Activated naive CD8-positive, alpha-beta T cell (primary cell): ENCODE data around the gene GRIA2.

Source experiments
- H3K27ac Mint-ChIP-seq: one replicate; pipeline ENCODE4 v1.8.0; 2021; ENCODE audit warnings: mixed read lengths
- H3K27me3 Mint-ChIP-seq: one replicate; pipeline ENCODE4 v1.8.0; 2021; ENCODE audit warnings: mixed read lengths
- H3K36me3 Mint-ChIP-seq: one replicate; pipeline ENCODE4 v1.8.0; 2021; ENCODE audit warnings: mixed read lengths
- H3K4me1 Mint-ChIP-seq: one replicate; pipeline ENCODE4 v1.8.0; 2021; ENCODE audit warnings: low read depth, mixed read lengths
- H3K4me3 Mint-ChIP-seq: one replicate; pipeline ENCODE4 v1.8.0; 2021; ENCODE audit warnings: mild to moderate bottlenecking, mixed read lengths
- H3K9me3 Mint-ChIP-seq: one replicate; pipeline ENCODE4 v1.8.0; 2021; ENCODE audit warnings: low read depth, mixed read lengths

The GRIA2 gene

DNA sequence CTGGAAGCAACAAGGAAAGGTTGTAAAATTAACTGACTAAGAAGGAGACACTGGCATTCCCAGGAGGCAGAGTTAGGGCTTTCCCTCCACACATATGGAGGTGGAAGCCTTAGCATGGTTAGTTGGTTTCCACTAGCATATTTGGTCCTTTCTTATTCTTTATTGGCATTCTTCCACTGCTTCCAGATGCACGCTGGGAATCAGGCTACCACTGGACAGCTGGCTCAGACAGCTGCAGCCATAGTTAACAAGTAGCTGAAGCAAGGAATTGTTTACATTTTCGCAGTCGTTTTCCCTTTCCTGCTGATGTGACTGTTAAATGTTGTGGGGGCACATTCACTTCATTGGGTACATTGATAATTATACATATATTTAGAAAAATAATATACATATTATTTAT lies 169.2 kb downstream of the GRIA2 start:
- H3K27me3 Mint-ChIP-seq: no peaks in the 10 kb centered on the region
- H3K27ac Mint-ChIP-seq: no peak overlapping the region
- no peaks in the 10 kb centered on the region for H3K36me3 Mint-ChIP-seq
- no peak overlapping the region for H3K4me3 Mint-ChIP-seq
- H3K9me3 Mint-ChIP-seq: peaks cover 6% of the 10 kb centered on the region
- H3K4me1 Mint-ChIP-seq: no peaks in the 10 kb centered on the region

DNA sequence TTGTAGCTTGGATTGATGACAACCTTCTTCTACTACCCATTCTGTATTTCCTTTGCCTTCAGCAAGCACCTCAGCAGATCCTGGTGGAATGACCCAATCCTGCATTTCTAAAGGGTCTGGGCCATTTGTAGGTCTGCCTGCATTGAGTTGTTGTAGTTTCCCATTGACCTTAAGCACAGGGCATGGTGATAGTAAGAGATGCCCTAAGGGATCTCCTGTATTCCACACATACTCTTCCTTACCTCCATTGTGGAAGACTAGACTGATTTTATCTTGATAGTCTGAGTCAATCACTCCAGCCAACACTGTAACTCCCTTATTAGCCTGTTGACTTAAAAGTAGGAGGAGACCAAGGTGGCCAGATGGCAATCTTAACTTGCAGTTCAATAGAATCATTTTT lies 184.5 kb downstream of the GRIA2 start:
- no peak overlapping the region for H3K27ac Mint-ChIP-seq
- H3K4me1 Mint-ChIP-seq: no peaks in the 10 kb centered on the region
- H3K36me3 Mint-ChIP-seq: no peaks in the 10 kb centered on the region
- no peaks in the 10 kb centered on the region for H3K27me3 Mint-ChIP-seq
- H3K9me3 Mint-ChIP-seq: peaks cover 9% of the 10 kb centered on the region
- H3K4me3 Mint-ChIP-seq: no peak overlapping the region
